Measurements from ENCODE around the gene HSPA6.
A peak's percentile ranks its signal among the peaks of the same experiment; 100 is the strongest.
"Not testable (repeated sequence)": the region's sequence is repeated elsewhere in the genome, so short reads cannot be mapped to it uniquely, and the experiment has no call there.

The HSPA6 gene

GRCh38 chr1:161532644-161533567 lies 8.6 kb downstream of the HSPA6 start:
- not testable (repeated sequence) for DNase-seq (ENCODE audit: low read depth)

DNA sequence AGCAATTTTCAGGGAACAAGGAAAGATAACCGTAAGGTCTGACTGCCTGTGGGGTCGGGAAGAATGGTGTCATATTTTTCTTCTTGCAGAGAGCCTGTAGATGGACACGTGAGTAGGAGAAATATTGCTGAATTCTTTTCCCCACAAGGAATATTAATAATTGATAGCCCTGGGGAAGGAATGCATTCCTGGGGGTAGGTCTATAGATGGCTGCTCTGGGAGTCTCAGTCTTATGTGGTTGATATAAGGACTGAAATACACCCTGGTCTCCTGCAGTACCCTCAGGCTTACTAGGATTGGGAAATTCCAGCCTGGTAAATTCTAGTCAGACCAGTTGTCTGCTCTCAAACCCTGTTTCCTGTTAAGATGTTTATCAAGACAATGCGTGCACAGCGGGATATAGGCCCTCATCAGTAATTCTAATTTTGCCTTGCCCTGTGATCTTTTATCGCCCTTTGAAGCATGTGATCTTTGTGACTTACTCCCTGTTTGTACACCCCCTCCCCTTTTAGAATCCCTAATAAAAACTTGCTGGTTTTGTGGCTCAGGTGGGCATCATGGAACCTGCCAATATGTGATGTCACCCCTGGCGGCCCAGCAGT lies 12.8 kb downstream of the HSPA6 start:
- not testable (repeated sequence) for DNase-seq (ENCODE audit: low read depth)

DNA sequence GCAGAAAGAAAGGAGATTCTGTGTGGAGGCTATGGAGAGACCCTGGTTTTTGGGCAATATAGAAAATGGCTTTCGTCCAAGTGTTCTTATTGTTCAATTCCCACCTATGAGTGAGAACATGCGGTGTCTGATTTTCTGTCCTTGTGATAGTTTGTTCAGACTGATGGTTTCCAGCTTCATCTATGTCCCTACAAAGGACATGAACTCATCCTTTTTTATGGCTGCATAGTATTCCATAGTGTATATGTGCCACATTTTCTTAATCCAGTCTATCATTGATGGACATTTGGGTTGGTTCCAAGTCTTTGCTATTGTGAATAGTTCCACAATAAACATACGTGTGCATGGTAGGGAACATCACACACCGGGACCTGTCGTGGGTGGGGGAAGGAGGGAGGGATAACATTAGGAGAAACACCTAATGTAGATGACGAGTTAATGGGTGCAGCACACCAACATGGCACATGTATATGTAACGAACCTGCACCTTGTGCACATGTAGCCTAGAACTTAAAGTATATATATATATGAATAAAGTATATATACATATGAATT lies 14.7 kb downstream of the HSPA6 start:
- DNase-seq (ENCODE audit: low read depth) = not testable (repeated sequence)

- peak; percentile 67 for DNase-seq (ENCODE audit: low read depth)
Observed at GRCh38 chr1:161539731-161540569, 15.6 kb downstream of the HSPA6 start.

GRCh38 chr1:161540570-161540960 lies 16.2 kb downstream of the HSPA6 start:
- not testable (repeated sequence) for DNase-seq (ENCODE audit: low read depth)

DNA sequence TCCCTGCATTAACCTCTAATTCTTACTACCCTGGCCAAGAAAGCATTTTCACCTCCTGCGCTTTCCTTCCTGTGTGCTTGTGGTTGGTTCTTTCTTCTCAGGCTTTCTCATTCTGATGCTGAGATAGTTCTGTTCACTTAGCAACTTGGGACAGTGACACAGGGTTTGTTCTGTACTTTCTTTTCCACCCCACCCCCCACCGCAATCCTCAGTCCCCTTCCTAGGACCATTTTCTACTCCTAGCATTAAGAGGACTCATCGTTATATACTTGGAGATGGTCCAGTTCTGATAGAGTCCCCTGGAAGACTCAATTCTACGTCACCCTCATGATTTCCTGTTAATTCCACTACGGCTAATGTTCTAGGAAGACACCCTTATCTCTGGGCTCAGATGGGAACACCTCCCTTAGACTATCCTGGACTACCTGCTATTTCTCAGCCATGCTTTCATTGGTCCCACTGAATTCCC lies 17.8 kb downstream of the HSPA6 start:
- not testable (repeated sequence) for DNase-seq (ENCODE audit: low read depth)

- DNase-seq (ENCODE audit: low read depth) = not testable (repeated sequence)
Observed at GRCh38 chr1:161543125-161543524, 18.8 kb downstream of the HSPA6 start.

GRCh38 chr1:161545005-161545731 lies 20.8 kb downstream of the HSPA6 start:
- DNase-seq (ENCODE audit: low read depth) = not testable (repeated sequence)

- DNase-seq (ENCODE audit: low read depth) = not testable (repeated sequence)
Observed at GRCh38 chr1:161547995-161548741, 23.8 kb downstream of the HSPA6 start.

DNA sequence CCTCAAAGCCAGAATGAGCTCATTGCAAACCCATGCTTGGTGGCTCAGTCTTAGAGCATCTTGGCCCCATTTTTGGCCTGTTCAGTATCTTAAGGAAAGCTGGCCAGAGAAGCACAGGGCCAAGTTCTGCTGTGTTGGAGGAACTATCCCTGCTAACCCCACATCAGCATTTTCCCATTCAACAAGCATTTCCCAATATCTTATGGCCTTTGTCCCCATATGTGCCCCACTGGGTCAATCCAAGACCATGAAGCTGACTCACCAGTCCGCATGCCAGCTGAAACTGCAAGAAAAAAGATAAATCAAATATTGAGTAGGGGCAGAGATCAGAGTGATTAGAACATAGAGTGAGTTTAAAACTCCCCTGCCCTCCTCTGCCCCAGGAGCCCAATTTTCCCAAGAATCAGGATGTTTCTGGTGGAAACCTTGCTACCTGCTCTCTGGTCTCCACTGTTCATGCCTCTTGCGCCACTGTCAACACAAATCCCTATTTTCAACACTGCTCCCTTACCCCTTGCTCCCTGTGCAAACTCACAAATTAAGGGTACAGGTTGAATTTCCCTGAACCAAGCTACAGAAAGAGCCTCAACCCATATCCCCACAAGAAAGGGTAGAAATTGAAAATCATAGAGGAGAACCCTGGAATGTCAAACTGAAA lies 24.5 kb downstream of the HSPA6 start:
- DNase-seq (ENCODE audit: low read depth) = not testable (repeated sequence)

DNA sequence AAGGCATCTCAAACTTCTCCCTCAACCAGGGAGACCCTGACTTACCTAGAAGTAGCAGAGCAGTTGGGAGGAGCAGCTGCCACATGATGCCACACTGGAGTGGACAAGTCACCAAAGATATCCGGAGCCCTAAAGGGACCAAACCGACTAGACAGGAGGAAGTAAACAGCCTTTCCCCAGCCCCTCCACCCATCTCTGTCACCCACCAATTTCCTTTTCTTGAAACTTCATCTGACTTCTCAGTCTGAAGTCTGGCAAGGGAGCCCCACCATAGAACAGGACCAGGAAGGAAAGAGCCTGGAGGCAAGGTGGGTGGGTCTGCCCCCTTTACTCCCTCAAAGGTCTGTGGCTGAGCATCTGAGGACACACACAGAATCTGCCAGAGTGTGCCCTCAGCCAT lies 25.3 kb downstream of the HSPA6 start, which contains the start of gene FCGR3A:
TSS of gene FCGR3A (minus strand) at position 167 of the 400 bp plus-strand sequence. CDS start at position 85, 82 bp downstream.
- no peak for DNase-seq (ENCODE audit: low read depth)

DNA sequence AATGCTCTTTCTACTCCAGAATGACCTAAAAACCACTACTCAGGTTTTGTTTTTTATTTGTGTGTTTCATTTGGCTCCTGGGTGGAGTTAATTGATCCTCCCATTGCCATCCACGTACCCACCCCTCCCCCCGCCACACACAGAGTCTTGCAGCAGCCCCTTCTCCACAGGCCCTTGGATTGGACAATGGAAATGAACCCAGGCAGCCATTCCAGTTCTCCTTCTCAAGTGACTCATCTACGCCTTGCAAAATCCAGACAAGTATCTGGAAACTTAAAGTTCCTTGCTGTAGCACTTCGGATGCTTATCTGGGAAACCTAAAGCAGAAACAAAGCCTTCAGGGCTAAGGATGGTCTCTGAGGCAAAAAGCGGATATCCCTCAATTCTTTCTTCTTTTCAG lies 26.6 kb downstream of the HSPA6 start:
- DNase-seq (ENCODE audit: low read depth) = not testable (repeated sequence)

- not testable (repeated sequence) for DNase-seq (ENCODE audit: low read depth)
Observed at GRCh38 chr1:161553631-161554030, 29.3 kb downstream of the HSPA6 start.

DNA sequence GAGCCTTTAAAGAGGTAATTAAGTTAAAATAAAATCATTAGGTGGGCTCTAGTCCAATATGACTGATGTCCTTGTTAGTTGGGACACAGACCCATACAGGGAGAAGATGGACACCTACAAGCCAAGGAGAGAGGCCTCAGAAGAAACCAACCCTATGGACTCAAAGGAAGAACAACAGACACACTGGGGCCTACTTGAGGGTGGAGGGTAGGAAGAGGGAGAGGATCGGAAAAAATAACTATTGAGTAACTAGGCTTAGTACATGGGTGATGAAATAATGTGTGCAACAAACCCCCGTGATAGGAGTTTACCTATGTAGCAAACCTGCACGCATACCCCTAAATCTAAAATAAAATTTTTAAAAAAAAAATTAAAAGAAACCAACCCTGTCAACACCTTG lies 30.0 kb downstream of the HSPA6 start:
- not testable (repeated sequence) for DNase-seq (ENCODE audit: low read depth)

GRCh38 chr1:161554815-161555417 lies 30.6 kb downstream of the HSPA6 start:
- DNase-seq (ENCODE audit: low read depth) = not testable (repeated sequence)

DNA sequence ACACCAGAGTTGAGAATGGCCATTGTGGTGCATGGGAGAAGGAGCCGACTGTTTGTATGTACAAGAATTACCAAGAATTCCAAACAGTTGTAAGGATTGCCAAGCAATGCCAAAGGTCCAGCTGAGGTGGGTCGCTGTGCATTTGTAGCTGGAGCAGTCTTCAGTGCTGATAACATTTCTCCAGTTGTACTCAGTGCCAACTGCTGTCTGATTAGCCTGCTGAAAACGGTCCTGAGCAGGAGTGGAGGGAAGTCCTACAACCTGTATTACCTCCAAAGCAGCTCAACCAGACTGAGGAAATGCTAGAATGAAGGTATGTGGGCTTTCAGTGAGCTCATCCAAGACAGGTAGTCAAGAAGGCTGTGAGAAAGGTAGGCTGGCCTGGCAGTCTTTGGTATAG lies 31.8 kb downstream of the HSPA6 start:
- not testable (repeated sequence) for DNase-seq (ENCODE audit: low read depth)

DNA sequence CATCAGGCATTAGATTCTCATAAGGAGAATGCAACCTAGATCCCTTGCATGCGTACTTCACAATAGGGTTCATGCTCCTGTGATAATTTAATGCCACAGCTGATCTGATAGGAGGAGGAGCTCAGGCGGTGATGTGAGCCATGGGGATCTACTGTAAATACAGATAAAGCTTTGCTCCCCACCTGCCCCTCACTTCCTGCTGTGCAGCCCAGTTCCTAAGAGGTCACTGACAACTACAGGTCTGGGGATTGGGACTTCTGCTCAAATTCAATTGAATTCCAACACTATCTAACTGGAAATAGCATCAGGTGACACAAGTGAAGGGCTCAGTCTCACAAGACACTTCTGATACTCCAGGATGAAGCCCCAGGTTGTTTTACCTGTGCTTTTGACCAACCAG lies 32.6 kb downstream of the HSPA6 start:
- DNase-seq (ENCODE audit: low read depth) = not testable (repeated sequence)

DNA sequence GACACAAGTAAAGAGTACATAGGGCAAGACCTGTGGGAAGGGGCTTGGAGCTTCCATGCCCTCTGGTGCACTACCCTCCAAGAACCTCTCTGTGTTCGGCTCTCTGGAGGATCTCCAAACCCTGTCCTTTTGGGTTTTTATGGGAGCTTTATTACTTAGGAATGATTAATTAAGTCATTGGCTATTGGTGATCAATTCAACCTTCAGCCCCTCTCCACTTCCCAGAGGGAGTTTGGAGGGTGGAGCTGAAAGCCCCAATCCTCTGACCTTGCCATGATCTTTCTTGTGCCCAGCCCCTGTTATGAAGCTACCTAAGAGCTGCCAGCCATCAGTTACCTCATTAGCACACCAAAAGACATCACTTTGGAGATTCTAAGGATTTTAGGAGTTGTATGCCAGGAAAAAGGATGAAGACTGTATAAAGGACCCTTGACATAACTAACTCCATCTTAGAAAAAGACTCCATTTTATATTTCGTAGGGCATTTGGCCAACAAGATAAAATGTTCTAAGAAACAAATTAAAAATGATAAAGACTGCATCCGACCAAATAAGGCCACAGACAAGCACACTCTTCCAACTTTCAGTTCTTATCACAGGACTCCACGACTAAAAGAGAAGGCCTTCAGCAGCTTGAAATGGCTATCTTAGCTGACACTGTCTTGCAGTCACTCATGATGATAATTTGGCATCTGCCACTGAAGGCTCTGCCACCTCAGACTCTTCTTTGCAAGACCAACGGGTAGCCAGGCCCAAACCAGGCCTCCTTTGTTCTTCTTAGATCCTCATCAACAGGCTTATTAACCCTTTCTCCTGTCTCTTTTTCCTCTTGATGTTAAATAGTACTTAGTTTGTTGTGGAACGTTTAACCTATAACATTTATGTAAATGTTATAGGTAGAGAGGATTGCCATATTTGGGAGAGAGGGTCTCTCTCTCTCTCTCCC lies 33.4 kb downstream of the HSPA6 start:
- DNase-seq (ENCODE audit: low read depth) = not testable (repeated sequence)
